GM12878 (cell line): ENCODE measurements around the gene MCMBP. TPM values are rescaled to one million over a fixed set of nuclear protein-coding genes. Genes with fewer than 3 reads are reported as not detected.
"Not testable (repeated sequence)": the region's sequence is repeated elsewhere in the genome, so short reads cannot be mapped to it uniquely, and the experiment has no call there.

ENCODE experiments used
- ATAC-seq: fragments of 200-7000 bp; cut with Tn5 transposase; 3 replicates; pipeline ENCODE4 v1.9.1; 2020; ENCODE audit warnings: mild to moderate bottlenecking, moderate library complexity
- BruUV-seq: library from RNA; stranded (reverse); fragments of 400-500 nt; replicated peaks from 2 replicates; lab custom pipeline; 2021; lab: Mats Ljungman, UMichigan
- CTCF ChIA-PET: fragments of 300-600 bp; sonication (Branson Sonifier 250); formaldehyde crosslinking; extraction: SDS; loops from one replicate; lab custom pipeline; 2021; ENCODE audit warnings: inconsistent platforms; lab: Yijun Ruan, JAX
- POLR2A ChIA-PET: fragments of 350-600 bp; formaldehyde crosslinking; extraction: SDS; loops from one replicate; lab custom pipeline; 2021; ENCODE audit warnings: inconsistent platforms; lab: Charles Lee
- RAD21 ChIA-PET: fragments of 300-600 bp; sonication (Branson Sonifier 250); formaldehyde crosslinking; loops from one replicate; lab custom pipeline; 2023; ENCODE audit warnings: antibody characterized with exemption; ENCODE audit not compliant: unreplicated experiment; lab: Charles Lee
- SMC1A ChIA-PET: fragments of 300-600 bp; sonication (Branson Sonifier 250); formaldehyde crosslinking; loops from one replicate; lab custom pipeline; 2023; ENCODE audit not compliant: unreplicated experiment, uncharacterized antibody; lab: Charles Lee
- DNase-seq: peaks from one replicate; pipeline ENCODE4 v3.0.0-alpha.2; 2011; ENCODE audit warnings: low read depth, low spot score
- FAIRE-seq: peaks from 3 replicates; lab custom pipeline; 2011; peaks lifted over from hg19 to GRCh38; lab: Jason Lieb, UNC
- H2AFZ ChIP-seq: 2 replicates; pipeline ENCODE4 v1.6.0; 2011; ENCODE audit warnings: low read depth, low read length, control low read depth; ENCODE audit not compliant: control insufficient read depth
- H3K27ac ChIP-seq: 2 replicates; pipeline ENCODE4 v1.5.1; 2011; ENCODE audit warnings: control low read depth; ENCODE audit not compliant: control insufficient read depth, insufficient read depth
- H3K27me3 ChIP-seq, 2 experiments: replicated peaks in 1 of 2; 2 replicates each; pipeline versions ENCODE4 v1.6.0 to v1.6.1; 2011; ENCODE audit warnings: low read length in 1 of 2; ENCODE audit not compliant: control insufficient read depth in 2 of 2, insufficient read depth in 2 of 2
- H3K36me3 ChIP-seq, 2 experiments: 2 replicates each; pipeline ENCODE4 v1.5.1; 2011; ENCODE audit warnings: low read length in 1 of 2; ENCODE audit not compliant: control insufficient read depth in 2 of 2, insufficient read depth in 2 of 2
- H3K4me1 ChIP-seq: 2 replicates; pipeline ENCODE4 v1.6.1; 2011; ENCODE audit warnings: mild to moderate bottlenecking, low read length, moderate library complexity, mixed read lengths; ENCODE audit not compliant: control insufficient read depth, insufficient read depth
- H3K4me2 ChIP-seq: 2 replicates; pipeline ENCODE4 v1.6.0; 2011; ENCODE audit warnings: control low read depth; ENCODE audit not compliant: control insufficient read depth, insufficient read depth
- H3K4me3 ChIP-seq: fragments of 200-600 bp; sonication (generic); 2 replicates; pipeline ENCODE4 v1.5.1; 2016
- H3K79me2 ChIP-seq: 2 replicates; pipeline ENCODE4 v1.6.0; 2011; ENCODE audit warnings: low read length; ENCODE audit not compliant: control insufficient read depth, insufficient read depth
- H3K9ac ChIP-seq: 2 replicates; pipeline ENCODE4 v1.8.0; 2011; ENCODE audit warnings: low read length, control low read depth, mixed read lengths; ENCODE audit not compliant: control insufficient read depth, insufficient read depth
- H3K9me3 ChIP-seq: replicated peaks from 3 replicates; pipeline ENCODE4 v1.5.1; 2011; ENCODE audit warnings: mild to moderate bottlenecking, low read length; ENCODE audit not compliant: control insufficient read depth, insufficient read depth
- H4K20me1 ChIP-seq: 2 replicates; pipeline ENCODE4 v1.6.0; 2011; ENCODE audit not compliant: control insufficient read depth, insufficient read depth
- E4F1 ChIP-seq: fragments of 450-650 bp; IDR thresholded peaks from 2 replicates; pipeline ENCODE4 v1.6.1; 2018; ENCODE audit warnings: borderline replicate concordance, mild to moderate bottlenecking; ENCODE audit not compliant: partially characterized antibody
- MLLT1 ChIP-seq: fragments of 450-650 bp; IDR thresholded peaks from 2 replicates; pipeline ENCODE4 v1.6.1; 2016; ENCODE audit warnings: mild to moderate bottlenecking
- RB1 ChIP-seq: fragments of 450-650 bp; formaldehyde crosslinking; IDR thresholded peaks from 2 replicates; pipeline ENCODE4 v1.6.1; 2017; ENCODE audit warnings: mild to moderate bottlenecking, borderline replicate concordance
- TCF3 ChIP-seq: IDR thresholded peaks from 2 replicates; pipeline ENCODE4 v1.6.1; 2012; ENCODE audit warnings: low read depth, mild to moderate bottlenecking, low read length, borderline replicate concordance; ENCODE audit not compliant: insufficient read depth
- WGBS: methylation state at CpG from one replicate; pipeline ENCODE4 v1.1.6; 2016; ENCODE audit warnings: low lambda C conversion rate; ENCODE audit not compliant: insufficient replicate concordance, insufficient coverage; ENCODE audit errors: missing lambda C conversion rate; 5-methylcytosine and 5-hydroxymethylcytosine counted together
- in situ Hi-C: fragments of 300-500 bp; cut with MboI; formaldehyde crosslinking; loops from 9 replicates; pipeline ENCODE4 v1.14.3; 2018; ENCODE audit warnings: mixed read lengths
- intact Hi-C: fragments of 100-400 bp; cut with micrococcal nuclease; formaldehyde crosslinking; loops from one replicate; pipeline ENCODE4 v1.14.2; 2022; ENCODE audit not compliant: unreplicated experiment
- polyA plus RNA-seq, 11 experiments: library from polyadenylated mRNA; depleted of rRNA in 4 of 11; unstranded in 6 of 11; stranded (reverse) in 5 of 11; fragments of >200 nt; fragmentation: Nextera tagmentation in 4 of 11; fragmentation: Illumina TruSeq in 1 of 11; extraction: Ambion mirVana in 4 of 11; extraction: Trizol in 1 of 11; gene quantifications; 1 replicate in 1 of 11; 2 replicates in 10 of 11; pipeline versions ENCODE4 v1.2.1 to v1.2.3, GENCODE V29; 2011 to 2016; ENCODE audit warnings: inconsistent platforms in 2 of 11, missing spikeins in 2 of 11, low read depth in 1 of 11
- total RNA-seq, 4 experiments: library from RNA; depleted of rRNA in 3 of 4; stranded (reverse); fragments of >200 nt in 3 of 4; fragmentation: Illumina TruSeq in 1 of 4; extraction: Trizol in 1 of 4; gene quantifications; 2 replicates each; pipeline versions ENCODE4 v1.2.1 to v1.2.3, GENCODE V29; 2013 to 2021

Gene MCMBP
- total and polyA plus RNA-seq, 10 of the 15 experiments (the other 5 are each of a cell fraction or from before 2014, with no cell fraction given) = 7.6 to 93.1 (median 75.7) TPM

DNA sequence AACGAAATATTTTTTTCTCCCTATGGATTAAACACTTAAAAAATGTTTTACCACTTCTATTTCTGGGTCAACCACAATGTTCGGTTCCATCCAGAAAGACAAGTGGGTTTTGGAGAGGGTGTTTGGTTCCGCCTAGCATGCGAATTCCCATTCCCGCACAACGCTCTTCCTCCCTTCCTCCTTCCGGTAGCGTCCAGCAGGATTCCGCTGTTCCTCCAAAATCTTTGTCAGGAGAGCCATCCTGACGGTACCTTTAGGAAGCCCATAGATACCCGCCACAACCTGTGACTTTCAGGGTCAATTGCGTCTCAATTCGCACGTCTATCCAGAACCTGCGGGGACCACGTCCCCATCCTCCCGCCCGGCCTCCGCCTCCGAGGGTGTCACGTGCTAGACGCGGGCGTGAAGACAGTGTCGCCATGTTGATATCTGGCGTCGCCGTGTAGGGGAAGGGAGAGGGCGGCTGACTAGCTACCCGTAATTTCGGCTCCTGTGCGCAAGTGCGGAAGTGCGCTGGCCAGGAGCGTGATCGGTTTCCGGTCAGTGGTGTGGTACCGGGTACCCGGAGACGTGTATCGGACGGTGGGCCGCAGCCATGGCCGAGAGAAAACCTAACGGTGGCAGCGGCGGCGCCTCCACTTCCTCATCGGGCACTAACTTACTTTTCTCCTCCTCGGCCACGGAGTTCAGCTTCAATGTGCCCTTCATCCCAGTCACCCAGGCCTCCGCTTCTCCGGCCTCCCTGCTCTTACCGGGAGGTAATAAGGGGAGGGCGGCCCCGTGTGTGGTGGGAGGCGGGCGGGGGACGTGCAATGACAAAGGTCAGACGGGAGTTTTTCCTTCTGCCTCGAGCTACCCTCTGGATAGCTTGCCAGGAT, 19.8 kb upstream of the MCMBP start, which contains the start of gene SEC23IP (continued):
- TF ChIP-seq E4F1 (peak; percentile 60), RB1 (0 out of 2 replicates have a peak, but pooled peaks have one; percentile 37), TCF3 (no peak)

DNA sequence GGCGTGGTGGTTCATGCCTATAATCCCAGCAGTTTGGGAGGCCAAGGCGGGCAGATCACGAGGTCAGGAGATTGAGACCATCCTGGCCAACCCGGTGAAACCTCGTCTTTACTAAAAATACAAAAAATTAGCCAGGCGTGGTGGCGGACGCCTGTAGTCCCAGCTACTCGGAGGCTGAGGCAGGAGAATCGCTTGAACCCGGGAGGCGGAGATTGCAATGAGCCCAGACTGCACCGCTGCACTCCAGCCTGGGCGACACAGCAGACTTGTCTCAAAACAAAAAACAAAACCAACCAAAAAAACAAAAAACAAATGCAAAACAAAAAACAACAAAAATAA, 19.2 kb upstream of the MCMBP start:
- intact Hi-C loops = loop anchor here (1.0 kb wide), 1 partner anchor 19 kb away; no protein-coding TSS in a partner anchor
- H3K4me1 ChIP-seq, FAIRE-seq, H3K36me3 ChIP-seq, H3K27me3 ChIP-seq: not testable (repeated sequence)
- 25% methylated on average over 14 of the region's 14 CpGs for WGBS
- 0 out of 2 replicates have a peak, but pooled peaks have one; percentile 74 for TF ChIP-seq MLLT1
- TF ChIP-seq, all 136 proteins: peak for 1; not testable (repeated sequence) for 135
- peak overlapping the region; percentile 64 for H3K27ac ChIP-seq
- H3K9me3 ChIP-seq, H4K20me1 ChIP-seq, ATAC-seq, DNase-seq, BruUV-seq, in situ Hi-C loops: not testable (repeated sequence)
- H2AFZ ChIP-seq = peak overlapping the region; percentile 97
- H3K79me2 ChIP-seq = peaks cover 41% of the 10 kb centered on the region
- SMC1A ChIA-PET = interaction anchor here (0.6 to 1.5 kb wide), 14 partner anchors 9 to 711 kb away, joined by 3 to 11 read pairs (median 4); partner anchors contain the start of gene MCMBP
- RAD21 ChIA-PET = interaction anchor here (1.0 to 2.2 kb wide), 5 partner anchors 19 to 140 kb away, joined by 3 to 23 read pairs (median 7); partner anchors contain the start of gene MCMBP
- H3K9ac ChIP-seq = peak overlapping the region; percentile 76
- peak overlapping the region; percentile 81 for H3K4me2 ChIP-seq
- CTCF ChIA-PET = interaction anchor here (1.9 to 4.5 kb wide), 3 partner anchors 20 to 141 kb away, joined by 9 to 33 read pairs (median 10); partner anchors contain the start of gene MCMBP
- peak overlapping the region; percentile 80 for H3K4me3 ChIP-seq
- POLR2A ChIA-PET = interaction anchor here (0.6 to 5.5 kb wide), 4 partner anchors 9 to 147 kb away, joined by 3 to 69 read pairs (median 4); partner anchors contain the start of gene MCMBP
